ENCODE measurements around the gene ROBO1. TPM values are rescaled to one million over a fixed set of nuclear protein-coding genes. Genes with fewer than 3 reads are reported as not detected.

The ROBO1 gene
- total RNA-seq, 2 experiments from 2014 or later: 0.36 to 0.69 TPM

DNA sequence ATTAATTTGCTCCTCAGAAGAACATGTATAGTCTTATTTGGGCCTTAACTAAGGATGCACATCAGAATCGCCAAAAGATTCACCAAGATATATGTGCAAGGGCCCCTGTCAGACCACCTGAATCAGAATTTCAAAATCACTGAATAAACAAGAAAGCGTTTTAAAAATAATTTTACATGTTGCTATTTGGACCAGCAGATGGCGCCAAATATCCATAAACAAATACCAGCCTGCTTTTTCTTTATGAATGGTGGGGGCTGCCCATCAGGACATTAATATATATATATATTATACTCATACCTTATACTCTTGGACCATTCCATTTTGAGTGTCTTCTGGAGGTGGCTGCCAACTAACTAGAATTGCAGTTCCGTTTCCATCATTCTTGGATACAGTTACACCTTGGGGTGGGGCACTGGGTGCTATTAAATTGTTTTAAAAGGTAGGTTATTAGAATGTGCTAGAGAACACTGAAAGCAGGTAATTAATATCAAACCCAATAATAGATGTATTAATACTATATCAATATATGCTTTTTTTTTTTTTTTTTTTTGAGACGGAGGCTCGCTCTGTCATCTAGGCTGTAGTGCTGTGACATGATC is 1108.3 kb downstream of the ROBO1 start:
- no peaks in the 10 kb centered on the region for H3K9me3 ChIP-seq (ENCODE audit: control insufficient read depth in 1 of 2, insufficient read depth in 1 of 2, low read length in 2 of 2)
- Mint-ChIP-seq H3K4me3 (no peak overlapping the region), H3K27ac (no peak overlapping the region), H3K27me3 (no peaks in the 10 kb centered on the region), H3K36me3 (ENCODE audit: low read depth) (no peaks in the 10 kb centered on the region), H3K9me3 (no peaks in the 10 kb centered on the region), H3K4me1 (ENCODE audit: low read depth) (no peaks in the 10 kb centered on the region)
- H3K27ac ChIP-seq (ENCODE audit: low read depth in 1 of 2, low read length in 2 of 2): no peak overlapping the region
- no peaks in the 10 kb centered on the region for H3K4me1 ChIP-seq (ENCODE audit: insufficient read depth, low read length)
- DNase-seq (peak in 4 of 14 experiments; percentile 4 to 31 (median 12)), ATAC-seq (ENCODE audit: poor library complexity) (no peak)
- H3K36me3 ChIP-seq (ENCODE audit: insufficient read depth, low read length): no peaks in the 10 kb centered on the region
- CTCF ChIA-PET: no interaction called here
- intact Hi-C loops (cut with DNase I, micrococcal nuclease): loop anchor here (5.0 kb wide), 2 partner anchors 373 to 378 kb away; no protein-coding TSS in a partner anchor
- POLR2A ChIA-PET: no interaction called here
- H3K27me3 ChIP-seq (ENCODE audit: control insufficient read depth in 1 of 2, insufficient read depth in 2 of 2, low read length in 2 of 2): no peaks in the 10 kb centered on the region
- TF ChIP-seq, protein P1, sequence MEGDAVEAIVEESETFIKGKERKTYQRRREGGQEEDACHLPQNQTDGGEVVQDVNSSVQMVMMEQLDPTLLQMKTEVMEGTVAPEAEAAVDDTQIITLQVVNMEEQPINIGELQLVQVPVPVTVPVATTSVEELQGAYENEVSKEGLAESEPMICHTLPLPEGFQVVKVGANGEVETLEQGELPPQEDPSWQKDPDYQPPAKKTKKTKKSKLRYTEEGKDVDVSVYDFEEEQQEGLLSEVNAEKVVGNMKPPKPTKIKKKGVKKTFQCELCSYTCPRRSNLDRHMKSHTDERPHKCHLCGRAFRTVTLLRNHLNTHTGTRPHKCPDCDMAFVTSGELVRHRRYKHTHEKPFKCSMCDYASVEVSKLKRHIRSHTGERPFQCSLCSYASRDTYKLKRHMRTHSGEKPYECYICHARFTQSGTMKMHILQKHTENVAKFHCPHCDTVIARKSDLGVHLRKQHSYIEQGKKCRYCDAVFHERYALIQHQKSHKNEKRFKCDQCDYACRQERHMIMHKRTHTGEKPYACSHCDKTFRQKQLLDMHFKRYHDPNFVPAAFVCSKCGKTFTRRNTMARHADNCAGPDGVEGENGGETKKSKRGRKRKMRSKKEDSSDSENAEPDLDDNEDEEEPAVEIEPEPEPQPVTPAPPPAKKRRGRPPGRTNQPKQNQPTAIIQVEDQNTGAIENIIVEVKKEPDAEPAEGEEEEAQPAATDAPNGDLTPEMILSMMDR (IDR thresholded peaks at IDR 0.05): peak; percentile 69
- no peak overlapping the region for H3K4me3 ChIP-seq (ENCODE audit: low read length)

DNA sequence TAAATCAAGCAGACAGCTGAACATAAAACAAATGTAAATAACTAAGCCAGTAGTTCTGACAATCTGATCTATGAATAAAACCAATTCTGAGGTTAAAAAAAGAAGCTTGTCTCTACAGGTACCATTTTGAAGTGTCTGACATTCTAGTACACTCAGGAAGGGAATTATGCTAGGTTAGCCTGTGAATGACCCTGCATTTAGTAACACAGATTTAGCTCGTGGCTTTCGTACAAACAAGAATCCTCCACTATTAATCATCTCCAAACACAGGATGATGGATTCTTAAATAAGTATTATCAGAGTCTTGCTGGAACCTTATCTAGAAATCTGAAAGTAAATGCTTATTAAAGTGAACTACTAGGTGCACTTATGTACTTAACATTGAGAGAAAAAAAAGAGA is 1120.1 kb downstream of the ROBO1 start:
- H3K4me3 ChIP-seq (ENCODE audit: low read length): no peak overlapping the region
- no peak overlapping the region for H3K27ac Mint-ChIP-seq
- no peaks in the 10 kb centered on the region for H3K9me3 ChIP-seq (ENCODE audit: control insufficient read depth in 1 of 2, insufficient read depth in 1 of 2, low read length in 2 of 2)
- no peak overlapping the region for H3K4me3 Mint-ChIP-seq
- intact Hi-C loops (cut with DNase I, micrococcal nuclease): no loop called here
- H3K36me3 ChIP-seq (ENCODE audit: insufficient read depth, low read length): no peaks in the 10 kb centered on the region
- POLR2A ChIA-PET: no interaction called here
- no peaks in the 10 kb centered on the region for H3K27me3 ChIP-seq (ENCODE audit: control insufficient read depth in 1 of 2, insufficient read depth in 2 of 2, low read length in 2 of 2)
- H3K36me3 Mint-ChIP-seq (ENCODE audit: low read depth): no peaks in the 10 kb centered on the region
- no peak for DNase-seq
- no peak for ATAC-seq (ENCODE audit: poor library complexity)
- H3K9me3 Mint-ChIP-seq: no peaks in the 10 kb centered on the region
- CTCF ChIA-PET: no interaction called here
- H3K27me3 Mint-ChIP-seq: no peaks in the 10 kb centered on the region
- H3K4me1 Mint-ChIP-seq (ENCODE audit: low read depth): no peaks in the 10 kb centered on the region
- TF ChIP-seq, protein P1 (IDR thresholded peaks at IDR 0.05): no peak
- H3K4me1 ChIP-seq (ENCODE audit: insufficient read depth, low read length): no peaks in the 10 kb centered on the region
- H3K27ac ChIP-seq (ENCODE audit: low read depth in 1 of 2, low read length in 2 of 2): no peak overlapping the region

DNA sequence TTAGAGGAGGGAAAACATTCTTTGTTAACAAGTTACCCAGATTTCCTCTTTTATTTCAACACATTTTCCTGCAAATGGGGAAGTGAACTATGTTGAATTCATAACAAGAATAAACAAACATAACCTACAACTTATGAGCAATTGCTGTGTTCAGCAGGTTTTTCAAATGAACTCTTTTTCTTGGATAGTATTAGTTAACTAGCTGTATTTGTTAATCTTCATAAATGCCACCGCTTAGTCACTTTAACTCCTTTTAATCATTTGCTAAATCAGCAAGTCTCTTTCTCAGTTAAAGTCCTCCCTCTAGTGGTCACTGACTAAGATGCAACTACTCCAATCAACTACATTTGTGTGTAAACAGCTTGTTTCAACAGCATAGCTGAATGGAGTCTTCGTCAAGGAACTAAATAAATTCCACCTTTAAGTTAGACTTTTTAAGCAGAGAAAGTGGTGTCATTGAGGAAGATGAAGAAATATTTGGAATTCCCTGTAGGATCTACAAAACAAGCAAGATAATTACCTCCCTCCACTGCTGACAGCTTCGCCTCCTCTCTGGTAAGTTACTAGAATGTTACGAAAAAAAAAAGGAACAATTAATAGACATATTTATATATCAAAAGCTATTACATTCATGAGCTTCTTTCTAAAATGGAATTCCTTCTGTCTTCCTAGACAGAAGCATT is 1122.0 kb downstream of the ROBO1 start:
- CTCF ChIA-PET: no interaction called here
- TF ChIP-seq, protein P1 (IDR thresholded peaks at IDR 0.05): peak; percentile 64

More for the DNA sequence above, 1122.0 kb downstream of the ROBO1 start:
- Mint-ChIP-seq H3K4me1 (ENCODE audit: low read depth) (no peaks in the 10 kb centered on the region), H3K9me3 (no peaks in the 10 kb centered on the region), H3K27ac (no peak overlapping the region), H3K4me3 (no peak overlapping the region), H3K36me3 (ENCODE audit: low read depth) (no peaks in the 10 kb centered on the region), H3K27me3 (no peaks in the 10 kb centered on the region)
- no peak overlapping the region for H3K27ac ChIP-seq (ENCODE audit: low read depth in 1 of 2, low read length in 2 of 2)
- H3K27me3 ChIP-seq (ENCODE audit: control insufficient read depth in 1 of 2, insufficient read depth in 2 of 2, low read length in 2 of 2): no peaks in the 10 kb centered on the region
- peak in 2 of 14 experiments; percentile 4 to 21 for DNase-seq
- H3K4me3 ChIP-seq (ENCODE audit: low read length): no peak overlapping the region
- no peaks in the 10 kb centered on the region for H3K4me1 ChIP-seq (ENCODE audit: insufficient read depth, low read length)
- intact Hi-C loops (cut with DNase I, micrococcal nuclease): no loop called here
- ATAC-seq (ENCODE audit: poor library complexity): peak; percentile 39
- no peaks in the 10 kb centered on the region for H3K36me3 ChIP-seq (ENCODE audit: insufficient read depth, low read length)
- POLR2A ChIA-PET: no interaction called here
- no peaks in the 10 kb centered on the region for H3K9me3 ChIP-seq (ENCODE audit: control insufficient read depth in 1 of 2, insufficient read depth in 1 of 2, low read length in 2 of 2)

Measured in CD4-positive, alpha-beta T cell (primary cell).